GM20000 (cell line): ENCODE results near the gene WDR48.

Experiments
- DNase-seq: peaks from one replicate; pipeline ENCODE4 v3.0.0; 2012; ENCODE audit warnings: low spot score
- CTCF ChIP-seq: IDR thresholded peaks from 2 replicates; pipeline ENCODE4 v1.5.1; 2012; ENCODE audit warnings: mild to moderate bottlenecking, control low read depth; ENCODE audit errors: extremely low read depth, missing control alignments

WDR48 gene

GRCh38 chr3:39144748-39145380 lies 93.0 kb downstream of the WDR48 start:
- DNase-seq, result no peak
- no peak for TF ChIP-seq CTCF

GRCh38 chr3:39146083-39146501 lies 94.3 kb downstream of the WDR48 start:
- no peak for DNase-seq
- no peak for TF ChIP-seq CTCF
